Measurements from ENCODE around the gene MATN3.

Gene MATN3

DNA sequence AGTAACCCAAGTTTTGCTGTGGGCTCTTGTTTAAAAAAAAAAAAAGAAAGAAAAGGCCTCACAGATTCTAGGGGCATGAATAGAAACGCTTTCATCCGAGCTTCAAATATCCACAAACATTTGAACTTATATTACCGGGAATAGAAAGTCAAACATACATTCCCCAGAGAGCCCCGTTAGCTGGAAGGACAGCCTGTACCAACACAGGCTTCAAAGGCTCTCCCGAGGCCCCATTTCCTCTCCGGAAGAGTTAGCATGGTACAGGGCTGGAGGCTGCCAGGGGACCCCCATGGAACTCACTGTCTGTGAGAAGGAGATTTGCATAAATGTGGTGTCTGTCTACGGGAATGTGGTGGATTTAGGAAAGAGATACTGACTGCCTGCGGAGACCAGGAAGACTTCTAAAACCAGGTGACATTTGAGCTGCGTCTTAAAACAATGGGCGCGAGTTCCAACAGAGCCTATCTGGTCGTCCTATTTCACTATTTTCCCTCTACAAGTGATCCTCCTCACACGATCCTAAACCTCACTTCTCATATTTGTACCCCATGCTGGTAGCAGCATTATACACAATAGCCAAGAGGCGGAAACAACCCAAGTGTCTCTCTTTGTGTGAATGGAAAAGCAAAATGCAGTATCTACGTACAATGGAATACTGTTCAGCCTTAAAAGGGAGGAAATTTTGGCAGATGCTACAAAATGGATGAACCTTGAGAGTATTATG, 820 bp upstream of the MATN3 start:
- no peaks in the 10 kb centered on the region for H3K36me3 ChIP-seq
- TF ChIP-seq, protein P1, sequence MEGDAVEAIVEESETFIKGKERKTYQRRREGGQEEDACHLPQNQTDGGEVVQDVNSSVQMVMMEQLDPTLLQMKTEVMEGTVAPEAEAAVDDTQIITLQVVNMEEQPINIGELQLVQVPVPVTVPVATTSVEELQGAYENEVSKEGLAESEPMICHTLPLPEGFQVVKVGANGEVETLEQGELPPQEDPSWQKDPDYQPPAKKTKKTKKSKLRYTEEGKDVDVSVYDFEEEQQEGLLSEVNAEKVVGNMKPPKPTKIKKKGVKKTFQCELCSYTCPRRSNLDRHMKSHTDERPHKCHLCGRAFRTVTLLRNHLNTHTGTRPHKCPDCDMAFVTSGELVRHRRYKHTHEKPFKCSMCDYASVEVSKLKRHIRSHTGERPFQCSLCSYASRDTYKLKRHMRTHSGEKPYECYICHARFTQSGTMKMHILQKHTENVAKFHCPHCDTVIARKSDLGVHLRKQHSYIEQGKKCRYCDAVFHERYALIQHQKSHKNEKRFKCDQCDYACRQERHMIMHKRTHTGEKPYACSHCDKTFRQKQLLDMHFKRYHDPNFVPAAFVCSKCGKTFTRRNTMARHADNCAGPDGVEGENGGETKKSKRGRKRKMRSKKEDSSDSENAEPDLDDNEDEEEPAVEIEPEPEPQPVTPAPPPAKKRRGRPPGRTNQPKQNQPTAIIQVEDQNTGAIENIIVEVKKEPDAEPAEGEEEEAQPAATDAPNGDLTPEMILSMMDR (IDR thresholded peaks at IDR 0.05; ENCODE audit: low read depth, low read length), result no peak
- no peak for DNase-seq
- H3K4me1 ChIP-seq, result no peaks in the 10 kb centered on the region
- H3K9me3 ChIP-seq, result no peaks in the 10 kb centered on the region
- H3K4me3 ChIP-seq (ENCODE audit: low read depth, low read length), result peak overlapping the region; percentile 46
- H3K27me3 ChIP-seq, result peaks cover 16% of the 10 kb centered on the region

GRCh38 chr2:20012032-20012281, 511 bp downstream of the MATN3 start:
- TF ChIP-seq, protein P1 (IDR thresholded peaks at IDR 0.05; ENCODE audit: low read depth, low read length), result no peak
- H3K4me1 ChIP-seq, result no peaks in the 10 kb centered on the region
- H3K9me3 ChIP-seq, result no peaks in the 10 kb centered on the region
- no peaks in the 10 kb centered on the region for H3K36me3 ChIP-seq
- peaks cover 16% of the 10 kb centered on the region for H3K27me3 ChIP-seq
- peak overlapping the region; percentile 46 for H3K4me3 ChIP-seq (ENCODE audit: low read depth, low read length)
- no peak for DNase-seq

GRCh38 chr2:20011276-20012031, 1.0 kb downstream of the MATN3 start:
- Histone ChIP-seq H3K4me1 (no peaks in the 10 kb centered on the region), H3K9me3 (no peaks in the 10 kb centered on the region), H3K36me3 (no peaks in the 10 kb centered on the region), H3K4me3 (ENCODE audit: low read depth, low read length) (no peak overlapping the region), H3K27me3 (peaks cover 16% of the 10 kb centered on the region)
- DNase-seq, result no peak
- TF ChIP-seq, protein P1 (IDR thresholded peaks at IDR 0.05; ENCODE audit: low read depth, low read length), result no peak

DNA sequence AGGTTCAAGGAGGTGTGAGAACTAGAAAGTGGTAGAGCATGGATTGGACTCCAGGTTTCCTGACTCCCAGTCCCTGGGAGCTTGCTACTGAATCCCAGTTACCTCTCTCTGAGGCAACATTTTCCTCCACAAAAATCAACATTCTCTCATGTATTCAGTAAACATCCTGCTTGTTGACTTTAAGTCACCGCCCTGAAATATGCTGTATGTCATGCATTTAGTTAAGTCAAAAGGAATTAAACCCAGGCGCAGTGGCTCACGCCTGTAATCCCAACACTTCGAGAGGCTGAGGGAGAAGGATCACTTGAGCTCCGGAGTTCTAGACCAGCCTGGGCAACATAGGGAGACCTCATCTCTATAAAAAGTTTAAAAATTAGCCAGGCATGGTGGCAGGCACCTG, 3.8 kb downstream of the MATN3 start:
- peaks cover 16% of the 10 kb centered on the region for H3K27me3 ChIP-seq
- no peaks in the 10 kb centered on the region for H3K36me3 ChIP-seq
- no peak overlapping the region for H3K4me3 ChIP-seq (ENCODE audit: low read depth, low read length)
- H3K4me1 ChIP-seq, result no peaks in the 10 kb centered on the region
- no peak for DNase-seq
- TF ChIP-seq, protein P1 (IDR thresholded peaks at IDR 0.05; ENCODE audit: low read depth, low read length), result no peak
- no peaks in the 10 kb centered on the region for H3K9me3 ChIP-seq

GRCh38 chr2:20005891-20006470, 6.5 kb downstream of the MATN3 start:
- Histone ChIP-seq H3K4me3 (ENCODE audit: low read depth, low read length) (no peak overlapping the region), H3K27me3 (no peaks in the 10 kb centered on the region), H3K9me3 (no peaks in the 10 kb centered on the region), H3K4me1 (no peaks in the 10 kb centered on the region), H3K36me3 (no peaks in the 10 kb centered on the region)
- TF ChIP-seq, protein P1 (IDR thresholded peaks at IDR 0.05; ENCODE audit: low read depth, low read length), result no peak
- no peak for DNase-seq
